ENCODE results near the gene ISM2. TPM values are rescaled to one million over a fixed set of nuclear protein-coding genes. Genes with fewer than 3 reads are reported as not detected.

The ISM2 gene
- total and polyA plus RNA-seq, 2 of the 13 experiments (the other 11 are each of a cell fraction or from before 2014, with no cell fraction given) = 1.8 to 40.7 TPM

DNA sequence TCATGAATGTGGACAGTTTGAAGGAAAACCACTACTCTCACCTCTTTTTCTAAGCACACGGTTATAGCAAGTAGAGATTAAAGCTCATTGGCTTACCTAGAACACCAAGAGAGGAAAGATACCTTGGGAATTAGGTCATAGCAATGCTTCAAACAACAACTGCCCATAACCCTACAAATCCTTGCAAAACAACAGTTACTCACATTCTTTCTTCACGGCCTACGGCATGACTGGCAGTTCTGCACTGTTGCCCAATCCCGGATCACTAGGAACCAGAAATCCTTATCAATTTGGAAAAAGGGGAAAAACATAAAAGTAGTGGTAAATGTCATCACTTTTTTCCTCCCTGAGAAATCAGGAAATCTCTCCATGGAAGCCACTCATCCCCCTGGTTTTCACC lies 9.6 kb upstream of the ISM2 start (continued):
- TF ChIP-seq KLF11 (CRISPR knock-in tag; IDR thresholded peaks at IDR 0.05) (no peak), SOX5 (CRISPR knock-in tag; IDR thresholded peaks at IDR 0.05; ENCODE audit: borderline replicate concordance) (peak; percentile 60), ATRX (CRISPR knock-in tag; IDR thresholded peaks at IDR 0.05; ENCODE audit: borderline replicate concordance) (no peak), ZBTB33 (CRISPR knock-in tag; IDR thresholded peaks at IDR 0.05) (no peak), ZNF556 (CRISPR knock-in tag; IDR thresholded peaks at IDR 0.05; ENCODE audit: borderline replicate concordance) (no peak), IKZF4 (CRISPR knock-in tag; IDR thresholded peaks at IDR 0.05; ENCODE audit: borderline replicate concordance, low read depth, not compliant biosample characterization) (no peak), FOXO1 (CRISPR knock-in tag; IDR thresholded peaks at IDR 0.05) (peak; percentile 22; the same call in 1 of the 2 replicates), NR2F1 (CRISPR knock-in tag; IDR thresholded peaks at IDR 0.05) (peak in 1 of 2 experiments; percentile 24; a peak in 1 of 4 replicates), ZNF501 (CRISPR knock-in tag; IDR thresholded peaks at IDR 0.05) (no peak), JUN (CRISPR knock-in tag; IDR thresholded peaks at IDR 0.05) (peak; percentile 92), TEAD3 (CRISPR knock-in tag; optimal IDR thresholded peaks at IDR 0.05; ENCODE audit: borderline replicate concordance) (peak; percentile 80), ZNF580 (CRISPR knock-in tag; IDR thresholded peaks at IDR 0.05; ENCODE audit: borderline replicate concordance, low read depth) (no peak), DR1 (CRISPR knock-in tag; IDR thresholded peaks at IDR 0.05) (no peak), PAF1 (CRISPR knock-in tag; IDR thresholded peaks at IDR 0.05) (no peak), ZBTB1 (CRISPR knock-in tag; IDR thresholded peaks at IDR 0.05; ENCODE audit: borderline replicate concordance) (no peak), CEBPG (CRISPR knock-in tag; IDR thresholded peaks at IDR 0.05) (peak; percentile 92)
- TF ChIP-seq, protein P1, sequence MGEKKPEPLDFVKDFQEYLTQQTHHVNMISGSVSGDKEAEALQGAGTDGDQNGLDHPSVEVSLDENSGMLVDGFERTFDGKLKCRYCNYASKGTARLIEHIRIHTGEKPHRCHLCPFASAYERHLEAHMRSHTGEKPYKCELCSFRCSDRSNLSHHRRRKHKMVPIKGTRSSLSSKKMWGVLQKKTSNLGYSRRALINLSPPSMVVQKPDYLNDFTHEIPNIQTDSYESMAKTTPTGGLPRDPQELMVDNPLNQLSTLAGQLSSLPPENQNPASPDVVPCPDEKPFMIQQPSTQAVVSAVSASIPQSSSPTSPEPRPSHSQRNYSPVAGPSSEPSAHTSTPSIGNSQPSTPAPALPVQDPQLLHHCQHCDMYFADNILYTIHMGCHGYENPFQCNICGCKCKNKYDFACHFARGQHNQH (CRISPR knock-in tag; IDR thresholded peaks at IDR 0.05) = no peak
- TF ChIP-seq, protein P2, sequence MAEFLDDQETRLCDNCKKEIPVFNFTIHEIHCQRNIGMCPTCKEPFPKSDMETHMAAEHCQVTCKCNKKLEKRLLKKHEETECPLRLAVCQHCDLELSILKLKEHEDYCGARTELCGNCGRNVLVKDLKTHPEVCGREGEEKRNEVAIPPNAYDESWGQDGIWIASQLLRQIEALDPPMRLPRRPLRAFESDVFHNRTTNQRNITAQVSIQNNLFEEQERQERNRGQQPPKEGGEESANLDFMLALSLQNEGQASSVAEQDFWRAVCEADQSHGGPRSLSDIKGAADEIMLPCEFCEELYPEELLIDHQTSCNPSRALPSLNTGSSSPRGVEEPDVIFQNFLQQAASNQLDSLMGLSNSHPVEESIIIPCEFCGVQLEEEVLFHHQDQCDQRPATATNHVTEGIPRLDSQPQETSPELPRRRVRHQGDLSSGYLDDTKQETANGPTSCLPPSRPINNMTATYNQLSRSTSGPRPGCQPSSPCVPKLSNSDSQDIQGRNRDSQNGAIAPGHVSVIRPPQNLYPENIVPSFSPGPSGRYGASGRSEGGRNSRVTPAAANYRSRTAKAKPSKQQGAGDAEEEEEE (CRISPR knock-in tag; IDR thresholded peaks at IDR 0.05; ENCODE audit: borderline replicate concordance) = no peak

Data from HepG2 (cell line).